Measurements from ENCODE around the gene PRKN. TPM values are rescaled to one million over a fixed set of nuclear protein-coding genes. Genes with fewer than 3 reads are reported as not detected.

The PRKN gene
- total and polyA plus RNA-seq, 5 experiments from 2014 or later = 2.2 to 5.6 (median 3.5) TPM

- ATAC-seq = no peak
- no peaks in the 10 kb centered on the region for H3K4me1 Mint-ChIP-seq
- POLR2A ChIA-PET = no interaction called here
- peaks cover 0 to 4% (median 0%) of the 10 kb centered on the region in 3 donors for H3K36me3 Mint-ChIP-seq
- H3K9me3 Mint-ChIP-seq = no peaks in the 10 kb centered on the region
- H3K27me3 Mint-ChIP-seq = no peaks in the 10 kb centered on the region
- H3K4me3 Mint-ChIP-seq = no peak overlapping the region
- H3K27ac Mint-ChIP-seq = no peak overlapping the region
- DNase-seq = no peak
Observed at GRCh38 chr6:162244031-162244430, 483.5 kb downstream of the PRKN start.

GRCh38 chr6:162242915-162243314, 484.7 kb downstream of the PRKN start:
- no peaks in the 10 kb centered on the region for H3K27me3 Mint-ChIP-seq
- POLR2A ChIA-PET = no interaction called here
- ATAC-seq = no peak
- DNase-seq = no peak
- no peaks in the 10 kb centered on the region for H3K4me1 Mint-ChIP-seq
- no peak overlapping the region for H3K4me3 Mint-ChIP-seq
- H3K36me3 Mint-ChIP-seq = peaks cover 0 to 4% (median 0%) of the 10 kb centered on the region in 3 donors
- no peak overlapping the region for H3K27ac Mint-ChIP-seq
- no peaks in the 10 kb centered on the region for H3K9me3 Mint-ChIP-seq

- no peak overlapping the region for H3K4me3 Mint-ChIP-seq
- ATAC-seq = no peak
- no peaks in the 10 kb centered on the region for H3K27me3 Mint-ChIP-seq
- peaks cover 0 to 4% (median 0%) of the 10 kb centered on the region in 3 donors for H3K36me3 Mint-ChIP-seq
- POLR2A ChIA-PET = no interaction called here
- H3K27ac Mint-ChIP-seq = no peak overlapping the region
- DNase-seq = no peak
- peaks cover 0 to 3% (median 0%) of the 10 kb centered on the region in 9 donors for H3K9me3 Mint-ChIP-seq
- H3K4me1 Mint-ChIP-seq = no peaks in the 10 kb centered on the region
Observed at GRCh38 chr6:162239330-162239729, 488.2 kb downstream of the PRKN start.

GRCh38 chr6:162238675-162239074, 488.9 kb downstream of the PRKN start:
- Mint-ChIP-seq H3K36me3 (peaks cover 0 to 4% (median 0%) of the 10 kb centered on the region in 3 donors), H3K27me3 (no peaks in the 10 kb centered on the region), H3K9me3 (peaks cover 0 to 4% (median 0%) of the 10 kb centered on the region in 9 donors), H3K4me1 (no peaks in the 10 kb centered on the region), H3K27ac (no peak overlapping the region), H3K4me3 (no peak overlapping the region)
- no peak for DNase-seq
- no peak for ATAC-seq
- POLR2A ChIA-PET = no interaction called here

- Mint-ChIP-seq H3K4me1 (no peaks in the 10 kb centered on the region), H3K27me3 (no peaks in the 10 kb centered on the region), H3K36me3 (peaks cover 0 to 1% (median 0%) of the 10 kb centered on the region in 3 donors), H3K9me3 (peaks cover 0 to 5% (median 0%) of the 10 kb centered on the region in 9 donors), H3K4me3 (no peak overlapping the region), H3K27ac (no peak overlapping the region)
- POLR2A ChIA-PET = no interaction called here
- no peak for ATAC-seq
- no peak for DNase-seq
Observed at GRCh38 chr6:162237331-162237730, 490.2 kb downstream of the PRKN start.

- POLR2A ChIA-PET = no interaction called here
- no peaks in the 10 kb centered on the region for H3K27me3 Mint-ChIP-seq
- ATAC-seq (no peak), DNase-seq (no peak)
- no peaks in the 10 kb centered on the region for H3K4me1 Mint-ChIP-seq
- no peak overlapping the region for H3K27ac Mint-ChIP-seq
- H3K9me3 Mint-ChIP-seq = peaks cover 0 to 5% (median 0%) of the 10 kb centered on the region in 9 donors
- H3K36me3 Mint-ChIP-seq = peaks cover 0 to 1% (median 0%) of the 10 kb centered on the region in 3 donors
- no peak overlapping the region for H3K4me3 Mint-ChIP-seq
Observed at GRCh38 chr6:162234631-162235030, 492.9 kb downstream of the PRKN start.

- H3K27ac Mint-ChIP-seq = no peak overlapping the region
- H3K9me3 Mint-ChIP-seq = peaks cover 0 to 22% (median 5%) of the 10 kb centered on the region in 9 donors
- H3K36me3 Mint-ChIP-seq = peaks cover 0 to 16% (median 8%) of the 10 kb centered on the region in 3 donors
- H3K4me1 Mint-ChIP-seq = no peaks in the 10 kb centered on the region
- H3K4me3 Mint-ChIP-seq = no peak overlapping the region
- POLR2A ChIA-PET = no interaction called here
- H3K27me3 Mint-ChIP-seq = no peaks in the 10 kb centered on the region
- ATAC-seq (no peak), DNase-seq (no peak)
Observed at GRCh38 chr6:162230147-162230752, 497.3 kb downstream of the PRKN start.

- H3K27ac Mint-ChIP-seq = no peak overlapping the region
Observed at GRCh38 chr6:162229093-162229492, 498.5 kb downstream of the PRKN start.

GRCh38 chr6:162226803-162227202, 500.8 kb downstream of the PRKN start:
- Mint-ChIP-seq H3K4me1 (no peaks in the 10 kb centered on the region), H3K27me3 (no peaks in the 10 kb centered on the region), H3K9me3 (peaks cover 0 to 30% (median 8%) of the 10 kb centered on the region in 9 donors), H3K4me3 (no peak overlapping the region), H3K36me3 (peaks cover 2 to 26% (median 18%) of the 10 kb centered on the region in 3 donors), H3K27ac (no peak overlapping the region)
- POLR2A ChIA-PET = no interaction called here
- ATAC-seq (no peak), DNase-seq (no peak)

More at GRCh38 chr6:162229093-162229492, 498.5 kb downstream of the PRKN start:
- no peak for ATAC-seq
- no peak for DNase-seq
- H3K9me3 Mint-ChIP-seq = peaks cover 0 to 28% (median 8%) of the 10 kb centered on the region in 9 donors
- no peak overlapping the region for H3K4me3 Mint-ChIP-seq
- POLR2A ChIA-PET = no interaction called here
- no peaks in the 10 kb centered on the region for H3K27me3 Mint-ChIP-seq
- peaks cover 0 to 23% (median 18%) of the 10 kb centered on the region in 3 donors for H3K36me3 Mint-ChIP-seq
- no peaks in the 10 kb centered on the region for H3K4me1 Mint-ChIP-seq

- Mint-ChIP-seq H3K9me3 (peaks cover 0 to 29% (median 6%) of the 10 kb centered on the region in 9 donors), H3K36me3 (peaks cover 2 to 24% (median 22%) of the 10 kb centered on the region in 3 donors)
- POLR2A ChIA-PET = no interaction called here
Observed at GRCh38 chr6:162222521-162222920, 505.0 kb downstream of the PRKN start.

GRCh38 chr6:162220876-162221275, 506.7 kb downstream of the PRKN start:
- H3K4me1 Mint-ChIP-seq = no peaks in the 10 kb centered on the region
- no peak overlapping the region for H3K27ac Mint-ChIP-seq
- H3K4me3 Mint-ChIP-seq = no peak overlapping the region
- peaks cover 2 to 15% (median 15%) of the 10 kb centered on the region in 3 donors for H3K36me3 Mint-ChIP-seq
- H3K27me3 Mint-ChIP-seq = no peaks in the 10 kb centered on the region
- POLR2A ChIA-PET = no interaction called here
- ATAC-seq = no peak
- no peak for DNase-seq
- H3K9me3 Mint-ChIP-seq = peaks cover 0 to 21% (median 5%) of the 10 kb centered on the region in 9 donors

More at GRCh38 chr6:162222521-162222920, 505.0 kb downstream of the PRKN start:
- H3K27me3 Mint-ChIP-seq = no peaks in the 10 kb centered on the region
- DNase-seq (no peak), ATAC-seq (no peak)
- no peaks in the 10 kb centered on the region for H3K4me1 Mint-ChIP-seq
- H3K27ac Mint-ChIP-seq = no peak overlapping the region
- no peak overlapping the region for H3K4me3 Mint-ChIP-seq

- ATAC-seq = no peak
- peaks cover 0 to 15% (median 0%) of the 10 kb centered on the region in 9 donors for H3K9me3 Mint-ChIP-seq
- POLR2A ChIA-PET = no interaction called here
- no peaks in the 10 kb centered on the region for H3K4me1 Mint-ChIP-seq
- H3K36me3 Mint-ChIP-seq = peaks cover 2 to 5% (median 5%) of the 10 kb centered on the region in 3 donors
- H3K27me3 Mint-ChIP-seq = no peaks in the 10 kb centered on the region
- H3K4me3 Mint-ChIP-seq = no peak overlapping the region
- DNase-seq = no peak
- H3K27ac Mint-ChIP-seq = no peak overlapping the region
Observed at GRCh38 chr6:162219266-162219665, 508.3 kb downstream of the PRKN start.

GRCh38 chr6:162217811-162218493, 509.6 kb downstream of the PRKN start:
- no peaks in the 10 kb centered on the region for H3K4me1 Mint-ChIP-seq
- H3K36me3 Mint-ChIP-seq = peaks cover 0 to 3% (median under 1%) of the 10 kb centered on the region in 3 donors
- H3K9me3 Mint-ChIP-seq = peaks cover 0 to 12% (median 0%) of the 10 kb centered on the region in 9 donors
- no peaks in the 10 kb centered on the region for H3K27me3 Mint-ChIP-seq
- POLR2A ChIA-PET = no interaction called here
- no peak overlapping the region for H3K4me3 Mint-ChIP-seq
- DNase-seq = no peak
- no peak overlapping the region for H3K27ac Mint-ChIP-seq
- no peak for ATAC-seq

Measured in naive thymus-derived CD8-positive, alpha-beta T cell (primary cell).